CD4-positive, alpha-beta T cell (primary cell): ENCODE results near the gene MLLT6. TPM values are rescaled to one million over a fixed set of nuclear protein-coding genes. Genes with fewer than 3 reads are reported as not detected.
A peak's percentile ranks its signal among the peaks of the same experiment; 100 is the strongest.

ENCODE experiments used
- ATAC-seq: fragments of 200-7000 bp; cut with Tn5 transposase; one replicate; pipeline ENCODE4 v1.10.0; 2022; ENCODE audit warnings: mild to moderate bottlenecking; ENCODE audit not compliant: poor library complexity
- CTCF ChIA-PET: fragments of 350-600 bp; sonication (Branson Sonifier 250); formaldehyde crosslinking; loops from one replicate; lab custom pipeline; 2021; ENCODE audit warnings: antibody characterized with exemption, inconsistent platforms; lab: Charles Lee
- POLR2A ChIA-PET: fragments of 350-600 bp; sonication (Branson Sonifier 250); formaldehyde crosslinking; loops from one replicate; lab custom pipeline; 2021; ENCODE audit warnings: antibody characterized with exemption, inconsistent platforms; lab: Charles Lee
- DNase-seq, 14 experiments: peaks; one replicate each; pipeline ENCODE4 v3.0.0-alpha.2; 2013 to 2020; ENCODE audit warnings: mixed read lengths in 2 of 14
- H3K27ac ChIP-seq, 2 donors: one replicate each; pipeline versions ENCODE4 v1.5.1 to v1.7.0; 2013; ENCODE audit warnings: low read length in 2 of 2, low read depth in 1 of 2, mild to moderate bottlenecking in 1 of 2
- H3K27me3 ChIP-seq, 2 experiments: 1 replicate in 1 of 2; 2 replicates in 1 of 2; pipeline versions ENCODE4 v1.6.1 to v1.7.0; 2013; ENCODE audit warnings: low read length in 2 of 2, control low read depth in 1 of 2, mild to moderate bottlenecking in 1 of 2, moderate library complexity in 1 of 2; ENCODE audit not compliant: insufficient read depth in 2 of 2, control insufficient read depth in 1 of 2
- H3K36me3 ChIP-seq: one replicate; pipeline ENCODE4 v1.6.1; 2013; ENCODE audit warnings: low read length, control low read depth; ENCODE audit not compliant: insufficient read depth
- H3K4me1 ChIP-seq: one replicate; pipeline ENCODE4 v1.6.1; 2013; ENCODE audit warnings: low read length, control low read depth; ENCODE audit not compliant: insufficient read depth
- H3K4me3 ChIP-seq: one replicate; pipeline ENCODE4 v1.5.1; 2013; ENCODE audit warnings: mild to moderate bottlenecking, low read length, moderate library complexity
- H3K9me3 ChIP-seq, 2 experiments: 1 replicate in 1 of 2; 2 replicates in 1 of 2; pipeline versions ENCODE4 v1.6.1 to v1.7.0; 2013; ENCODE audit warnings: low read length in 2 of 2, mild to moderate bottlenecking in 2 of 2, control low read depth in 1 of 2, moderate library complexity in 1 of 2; ENCODE audit not compliant: control insufficient read depth in 1 of 2, insufficient read depth in 1 of 2
- H3K27ac Mint-ChIP-seq: one replicate; pipeline ENCODE4 v1.8.0; 2020; ENCODE audit warnings: mixed read lengths
- H3K27me3 Mint-ChIP-seq: one replicate; pipeline ENCODE4 v1.8.0; 2021; ENCODE audit warnings: mixed read lengths
- H3K36me3 Mint-ChIP-seq: one replicate; pipeline ENCODE4 v1.8.0; 2021; ENCODE audit warnings: low read depth, mixed read lengths
- H3K4me1 Mint-ChIP-seq: one replicate; pipeline ENCODE4 v1.8.0; 2021; ENCODE audit warnings: low read depth, mixed read lengths
- H3K4me3 Mint-ChIP-seq: one replicate; pipeline ENCODE4 v1.8.0; 2020; ENCODE audit warnings: mild to moderate bottlenecking, mixed read lengths
- H3K9me3 Mint-ChIP-seq: one replicate; pipeline ENCODE4 v1.8.0; 2020; ENCODE audit warnings: mixed read lengths
- intact Hi-C, 2 experiments: fragments of 100-400 bp; cut with DNase I in 1 of 2; cut with micrococcal nuclease in 1 of 2; formaldehyde crosslinking; loops; one replicate each; pipeline versions ENCODE4 v1.15.1 to v1.9.0; 2023 to 2025; cut with DNase I, micrococcal nuclease
- total RNA-seq, 174 experiments: library from RNA in 2 of 174; stranded (reverse) in 2 of 174; gene quantifications; one replicate each; pipeline ENCODE4 v1.2.3 and lab custom pipeline; 2021 to 2026
- TF ChIP-seq, protein P1 (sequence below): fragments of 200-600 bp; IDR thresholded peaks from one replicate; pipeline ENCODE4 v1.8.0; 2022; ENCODE audit warnings: antibody characterized with exemption, mild to moderate bottlenecking

MLLT6 gene
- total RNA-seq, 2 experiments from 2014 or later: 321 to 324 TPM

DNA sequence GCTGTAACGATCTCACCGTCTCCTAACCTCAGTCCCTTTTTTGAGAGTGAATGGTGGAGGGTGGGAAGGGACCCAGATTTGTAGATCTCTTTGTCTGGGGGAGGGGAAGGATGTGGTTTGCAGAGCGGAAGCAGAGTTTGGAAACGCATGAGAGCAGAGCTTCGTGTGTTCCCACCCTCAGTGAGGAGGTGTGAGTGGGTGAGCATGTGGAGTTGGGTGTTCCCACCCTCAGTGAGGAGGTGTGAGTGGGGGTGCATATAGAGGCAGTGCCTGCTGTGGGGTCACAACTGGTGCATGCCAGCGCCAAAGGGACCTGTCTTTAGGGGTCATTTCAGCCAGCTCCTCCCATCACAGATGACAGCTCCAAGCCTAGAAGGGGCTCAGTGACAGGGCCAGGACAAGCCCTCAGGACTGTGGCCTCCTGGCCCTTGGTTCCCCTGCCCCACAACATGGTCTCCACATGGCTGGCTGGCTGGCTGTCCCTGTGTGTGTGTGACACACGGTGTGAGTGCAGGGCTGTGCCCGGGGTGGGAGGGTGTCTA, 23.3 kb downstream of the MLLT6 start:
- Mint-ChIP-seq H3K4me1 (peaks cover 72% of the 10 kb centered on the region), H3K27ac (peak overlapping the region; percentile 89), H3K36me3 (peaks cover 29% of the 10 kb centered on the region), H3K27me3 (no peaks in the 10 kb centered on the region), H3K4me3 (peak overlapping the region; percentile 87), H3K9me3 (no peaks in the 10 kb centered on the region)
- H3K9me3 ChIP-seq: no peaks in the 10 kb centered on the region
- CTCF ChIA-PET: interaction anchor here (0.7 to 2.0 kb wide), 6 partner anchors 9 to 51 kb away, joined by 3 to 7 read pairs (median 4); partner anchors contain the start of gene MLLT6
- peak overlapping the region; percentile 26 for H3K4me3 ChIP-seq
- no peaks in the 10 kb centered on the region for H3K27me3 ChIP-seq
- intact Hi-C loops: loop anchor here (1.0 to 2.0 kb wide), 3 partner anchors 22 to 27 kb away; partner anchors contain the start of gene PSMB3 (in 1 of the 2)
- peak in 13 of 14 experiments; percentile 48 to 94 (median 67) for DNase-seq
- peaks cover 82% of the 10 kb centered on the region for H3K4me1 ChIP-seq
- peaks cover 23% of the 10 kb centered on the region for H3K36me3 ChIP-seq
- TF ChIP-seq, protein P1, sequence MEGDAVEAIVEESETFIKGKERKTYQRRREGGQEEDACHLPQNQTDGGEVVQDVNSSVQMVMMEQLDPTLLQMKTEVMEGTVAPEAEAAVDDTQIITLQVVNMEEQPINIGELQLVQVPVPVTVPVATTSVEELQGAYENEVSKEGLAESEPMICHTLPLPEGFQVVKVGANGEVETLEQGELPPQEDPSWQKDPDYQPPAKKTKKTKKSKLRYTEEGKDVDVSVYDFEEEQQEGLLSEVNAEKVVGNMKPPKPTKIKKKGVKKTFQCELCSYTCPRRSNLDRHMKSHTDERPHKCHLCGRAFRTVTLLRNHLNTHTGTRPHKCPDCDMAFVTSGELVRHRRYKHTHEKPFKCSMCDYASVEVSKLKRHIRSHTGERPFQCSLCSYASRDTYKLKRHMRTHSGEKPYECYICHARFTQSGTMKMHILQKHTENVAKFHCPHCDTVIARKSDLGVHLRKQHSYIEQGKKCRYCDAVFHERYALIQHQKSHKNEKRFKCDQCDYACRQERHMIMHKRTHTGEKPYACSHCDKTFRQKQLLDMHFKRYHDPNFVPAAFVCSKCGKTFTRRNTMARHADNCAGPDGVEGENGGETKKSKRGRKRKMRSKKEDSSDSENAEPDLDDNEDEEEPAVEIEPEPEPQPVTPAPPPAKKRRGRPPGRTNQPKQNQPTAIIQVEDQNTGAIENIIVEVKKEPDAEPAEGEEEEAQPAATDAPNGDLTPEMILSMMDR: no peak
- POLR2A ChIA-PET: interaction anchor here (0.7 to 3.6 kb wide), 13 partner anchors 9 to 239 kb away, joined by 3 to 180 read pairs (median 8); partner anchors contain the start of genes EPOP, FBXO47, MLLT6 and PSMB3
- peak; percentile 71 for ATAC-seq
- H3K27ac ChIP-seq: peak overlapping the region; percentile 60 to 80

- DNase-seq (peak in 1 of 14 experiments; percentile 27), ATAC-seq (no peak)
- ChIA-PET CTCF (interaction anchor here (1.2 to 2.0 kb wide), 5 partner anchors 10 to 53 kb away, joined by 3 to 7 read pairs (median 5); partner anchors contain the start of gene MLLT6), POLR2A (interaction anchor here (0.7 to 3.6 kb wide), 7 partner anchors 12 to 238 kb away, joined by 3 to 180 read pairs (median 19); partner anchors contain the start of genes EPOP, FBXO47, MLLT6 and PSMB3)
- Histone ChIP-seq H3K27ac (peak overlapping the region; percentile 60 to 80), H3K9me3 (no peaks in the 10 kb centered on the region), H3K4me1 (peaks cover 89% of the 10 kb centered on the region), H3K36me3 (peaks cover 21% of the 10 kb centered on the region), H3K27me3 (no peaks in the 10 kb centered on the region), H3K4me3 (peak overlapping the region; percentile 51)
- no peaks in the 10 kb centered on the region for H3K27me3 Mint-ChIP-seq
- no peaks in the 10 kb centered on the region for H3K9me3 Mint-ChIP-seq
- peaks cover 83% of the 10 kb centered on the region for H3K4me1 Mint-ChIP-seq
- peaks cover 21% of the 10 kb centered on the region for H3K36me3 Mint-ChIP-seq
- TF ChIP-seq, protein P1: no peak
- intact Hi-C loops: loop anchor here in 1 of 2 experiments (2.0 kb wide), 1 partner anchor 23 kb away; the partner anchor contains the start of gene PSMB3
- peak overlapping the region; percentile 87 for H3K4me3 Mint-ChIP-seq
- H3K27ac Mint-ChIP-seq: peak overlapping the region; percentile 89
Measured at GRCh38 chr17:38729368-38729885, 24.4 kb downstream of the MLLT6 start.

DNA sequence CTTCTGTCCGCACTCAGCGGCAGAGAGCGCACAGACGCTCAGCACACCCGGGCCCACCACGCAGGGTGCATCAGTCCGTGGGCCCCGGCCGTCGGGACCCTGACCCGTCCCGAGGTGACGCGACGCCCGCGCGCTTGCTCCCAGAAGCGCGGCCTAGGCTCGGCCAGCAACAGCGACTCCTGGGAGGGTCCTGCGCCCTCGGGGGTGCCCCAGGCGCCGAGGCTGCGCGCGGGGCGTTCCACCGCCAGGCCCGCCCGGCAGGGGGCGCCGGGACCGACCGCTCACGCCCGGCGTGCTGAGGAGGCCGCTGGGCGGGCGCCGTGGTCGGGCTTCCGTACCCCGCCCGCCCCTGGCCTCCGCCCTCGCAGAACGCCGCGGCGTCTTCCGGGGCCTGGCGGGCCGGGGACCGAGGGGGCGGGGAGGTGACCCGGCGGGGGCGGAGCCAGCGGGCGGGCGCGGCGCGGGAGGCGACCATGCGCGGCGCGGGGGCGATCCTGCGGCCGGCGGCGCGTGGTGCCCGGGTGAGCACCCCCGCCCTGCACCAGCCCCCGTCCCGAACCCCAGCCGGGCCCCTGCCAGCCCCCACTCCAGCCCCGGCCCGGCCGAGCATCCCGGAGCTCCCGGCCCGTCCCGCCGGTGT, 24.9 kb downstream of the MLLT6 start, which contains the start of gene CISD3:
Gene CISD3, plus strand, starts transcription at position 456 of the 640 bp plus-strand sequence. Its CDS starts 18 bp downstream, at position 474.
- Mint-ChIP-seq H3K27me3 (no peaks in the 10 kb centered on the region), H3K9me3 (no peaks in the 10 kb centered on the region), H3K4me1 (peaks cover 85% of the 10 kb centered on the region), H3K36me3 (peaks cover 22% of the 10 kb centered on the region), H3K4me3 (peak within 1 kb of the TSS; percentile 99), H3K27ac (peak within 1 kb of the TSS; percentile 89)
- no peaks in the 10 kb centered on the region for H3K9me3 ChIP-seq
- ChIA-PET CTCF (interaction anchor here (0.7 kb wide), 1 partner anchor 28 kb away, joined by 3 read pairs; no protein-coding TSS in a partner anchor), POLR2A (interaction anchor here (1.0 to 3.6 kb wide), 7 partner anchors 12 to 31 kb away, joined by 3 to 180 read pairs (median 16); partner anchors contain the start of genes MLLT6 and PSMB3)
- intact Hi-C loops: loop anchor here (1.0 to 5.0 kb wide), 4 partner anchors 21 to 71 kb away; partner anchors contain the start of gene PSMB3 (in 1 of the 2)
- H3K4me3 ChIP-seq: peak within 1 kb of the TSS; percentile 71
- H3K36me3 ChIP-seq: peaks cover 16% of the 10 kb centered on the region
- DNase-seq (peak; percentile 67 to 96 (median 84)), ATAC-seq (peak; percentile 70)
- H3K4me1 ChIP-seq: peaks cover 89% of the 10 kb centered on the region
- TF ChIP-seq, protein P1: peak; percentile 54
- H3K27me3 ChIP-seq: no peaks in the 10 kb centered on the region
- peak within 1 kb of the TSS; percentile 60 to 80 for H3K27ac ChIP-seq
